GM18873 (cell line): ENCODE measurements around the gene TMLHE.
A peak's percentile ranks its signal among the peaks of the same experiment; 100 is the strongest.
"Not testable (repeated sequence)": the region's sequence is repeated elsewhere in the genome, so short reads cannot be mapped to it uniquely, and the experiment has no call there.

Source experiments
- ATAC-seq: cut with Tn5 transposase; IDR thresholded peaks from one replicate; pipeline ENCODE4 v1.9.1; 2021; ENCODE audit warnings: mild to moderate bottlenecking, moderate library complexity, moderate number of reproducible peaks; ENCODE audit not compliant: unreplicated experiment, low FRiP score

Gene TMLHE, protein sequence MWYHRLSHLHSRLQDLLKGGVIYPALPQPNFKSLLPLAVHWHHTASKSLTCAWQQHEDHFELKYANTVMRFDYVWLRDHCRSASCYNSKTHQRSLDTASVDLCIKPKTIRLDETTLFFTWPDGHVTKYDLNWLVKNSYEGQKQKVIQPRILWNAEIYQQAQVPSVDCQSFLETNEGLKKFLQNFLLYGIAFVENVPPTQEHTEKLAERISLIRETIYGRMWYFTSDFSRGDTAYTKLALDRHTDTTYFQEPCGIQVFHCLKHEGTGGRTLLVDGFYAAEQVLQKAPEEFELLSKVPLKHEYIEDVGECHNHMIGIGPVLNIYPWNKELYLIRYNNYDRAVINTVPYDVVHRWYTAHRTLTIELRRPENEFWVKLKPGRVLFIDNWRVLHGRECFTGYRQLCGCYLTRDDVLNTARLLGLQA

GRCh38 chrX:155612312-155613224, at the start of gene TMLHE, which contains the start of gene SPRY3:
TSS of gene TMLHE (minus strand) at chrX:155612952. CDS start at chrX:155545276, 67,676 bp downstream.
TSS of gene SPRY3 (plus strand) at chrX:155612586.
- peak; percentile 54 for ATAC-seq

- no peak for ATAC-seq
These were observed 49.5 kb upstream of the TMLHE start for GRCh38 chrX:155662282-155662681.

- no peak for ATAC-seq
These were observed 32.4 kb upstream of the TMLHE start for GRCh38 chrX:155645180-155645579.

DNA sequence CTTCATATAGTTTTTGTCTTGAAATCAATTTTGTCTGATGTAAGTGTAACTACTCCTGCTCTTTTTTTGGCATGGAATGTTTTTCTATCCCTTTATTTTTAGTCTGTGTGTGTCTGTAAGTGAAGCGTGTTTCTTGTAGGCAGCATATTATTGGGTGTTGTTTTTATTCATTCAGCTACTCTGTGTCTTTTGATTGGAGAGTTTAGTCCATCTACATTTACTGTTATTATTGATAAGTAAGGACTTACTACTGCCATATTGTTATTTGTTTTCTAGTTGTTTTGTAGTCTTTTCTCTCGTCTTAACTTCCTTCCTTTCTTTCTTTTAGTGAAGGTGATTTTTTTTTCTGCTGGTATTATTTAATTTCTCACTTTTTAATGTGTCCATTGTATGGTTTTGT, 30.5 kb upstream of the TMLHE start:
- ATAC-seq = no peak

GRCh38 chrX:155641371-155641770, 28.6 kb upstream of the TMLHE start:
- ATAC-seq = not testable (repeated sequence)

DNA sequence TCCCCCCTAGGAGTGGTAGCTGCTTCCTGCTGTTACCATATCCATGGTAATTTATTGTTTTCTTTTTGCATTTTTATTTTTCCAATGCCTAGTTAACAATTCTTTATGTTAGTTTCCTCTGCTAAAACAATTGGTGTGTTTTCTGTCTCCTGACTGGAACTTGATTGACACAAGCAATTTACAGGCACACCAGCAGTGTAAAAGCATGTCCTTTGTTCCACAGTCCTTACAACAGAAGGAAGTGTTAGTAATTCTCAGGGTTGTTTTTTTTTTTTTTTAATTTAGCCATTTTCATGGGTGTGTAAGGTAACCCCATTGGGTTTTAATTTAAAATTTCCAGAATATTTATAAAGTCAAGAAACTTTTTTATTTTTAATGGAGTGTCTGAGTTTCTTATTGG, 25.0 kb upstream of the TMLHE start:
- no peak for ATAC-seq

DNA sequence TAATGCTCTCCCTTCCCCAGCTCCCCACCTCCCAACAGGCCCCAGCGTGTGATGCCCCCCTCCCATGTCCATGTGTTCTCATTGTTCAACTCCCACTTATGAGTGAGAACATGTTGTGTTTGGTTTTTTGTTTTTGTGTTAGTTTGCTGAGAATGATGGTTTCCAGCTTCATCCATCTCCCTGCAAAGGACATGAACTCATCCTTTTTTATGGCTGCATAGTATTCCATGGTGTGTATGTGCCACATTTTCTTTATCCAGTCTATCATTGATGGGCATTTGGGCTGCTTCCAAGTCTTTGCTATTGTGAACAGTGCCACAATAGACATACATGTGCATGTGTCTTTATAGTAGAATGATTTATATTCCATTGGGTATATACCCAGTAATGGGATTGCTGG, 22.3 kb upstream of the TMLHE start:
- not testable (repeated sequence) for ATAC-seq

DNA sequence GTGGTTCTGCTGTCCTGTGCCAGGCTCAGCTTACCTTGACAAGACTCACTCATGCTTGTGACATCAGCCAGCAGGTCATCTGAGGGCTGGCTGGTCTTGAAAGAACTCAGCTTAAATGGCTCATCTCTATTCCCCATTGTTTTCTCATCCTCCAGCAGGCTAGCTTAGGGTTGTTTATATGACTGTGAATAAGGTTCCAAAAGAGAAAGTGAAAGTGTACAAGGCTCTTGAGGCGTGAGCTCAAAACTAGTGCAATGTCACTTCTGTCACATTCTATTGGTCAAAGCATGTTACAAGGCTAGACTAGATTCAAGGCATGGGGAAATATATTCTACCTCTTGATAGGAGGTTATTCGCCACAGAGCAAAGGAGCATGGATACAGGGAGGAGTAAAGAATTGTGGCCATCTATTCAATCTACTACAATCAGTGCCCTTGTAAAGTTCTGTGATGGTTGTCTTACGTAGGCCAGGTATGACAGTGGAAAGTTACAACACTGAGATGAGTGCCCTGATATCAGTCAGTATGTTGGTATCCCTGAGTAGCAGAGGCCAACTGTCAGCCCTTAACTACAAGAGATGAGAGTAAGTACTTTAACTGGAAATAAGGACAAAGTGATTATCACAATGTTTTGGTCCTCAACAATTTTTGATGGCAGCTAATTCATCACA, 19.8 kb upstream of the TMLHE start:
- no peak for ATAC-seq

GRCh38 chrX:155620110-155620509, 7.4 kb upstream of the TMLHE start:
- not testable (repeated sequence) for ATAC-seq

- no peak for ATAC-seq
These were observed 3.2 kb upstream of the TMLHE start for GRCh38 chrX:155615938-155616337.

- no peak for ATAC-seq
These were observed 1.3 kb upstream of the TMLHE start for GRCh38 chrX:155613927-155614559.

- no peak for ATAC-seq
These were observed 1.4 kb downstream of the TMLHE start for GRCh38 chrX:155611302-155611701.

- no peak for ATAC-seq
These were observed 19.8 kb downstream of the TMLHE start for GRCh38 chrX:155592981-155593380.

- ATAC-seq = no peak
These were observed 20.4 kb downstream of the TMLHE start for GRCh38 chrX:155592331-155592730.

- ATAC-seq = peak; percentile 74
These were observed 35.1 kb downstream of the TMLHE start for GRCh38 chrX:155577682-155578081.

GRCh38 chrX:155563099-155563498, 49.7 kb downstream of the TMLHE start:
- no peak for ATAC-seq

- ATAC-seq = no peak
These were observed 67.9 kb downstream of the TMLHE start for GRCh38 chrX:155544881-155545280.

DNA sequence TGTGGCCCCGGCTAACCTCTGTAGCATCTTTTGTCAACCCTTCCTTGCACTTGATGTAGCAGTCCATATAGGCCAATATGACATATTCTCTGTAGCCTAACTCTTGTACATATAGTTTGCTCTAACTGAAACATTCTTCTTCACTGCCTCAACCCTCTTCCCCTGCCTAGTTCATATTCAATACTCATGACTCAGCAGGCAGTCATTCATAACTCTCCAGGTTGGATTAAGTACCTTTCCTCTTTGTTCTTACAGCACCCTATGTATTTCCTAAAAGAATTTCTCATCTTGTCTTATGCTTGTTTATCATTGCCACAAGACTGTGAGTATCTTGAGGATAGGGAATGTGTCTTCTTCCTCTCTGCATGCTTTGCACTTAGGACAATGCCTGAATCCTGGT, 76.9 kb downstream of the TMLHE start:
- ATAC-seq = no peak

DNA sequence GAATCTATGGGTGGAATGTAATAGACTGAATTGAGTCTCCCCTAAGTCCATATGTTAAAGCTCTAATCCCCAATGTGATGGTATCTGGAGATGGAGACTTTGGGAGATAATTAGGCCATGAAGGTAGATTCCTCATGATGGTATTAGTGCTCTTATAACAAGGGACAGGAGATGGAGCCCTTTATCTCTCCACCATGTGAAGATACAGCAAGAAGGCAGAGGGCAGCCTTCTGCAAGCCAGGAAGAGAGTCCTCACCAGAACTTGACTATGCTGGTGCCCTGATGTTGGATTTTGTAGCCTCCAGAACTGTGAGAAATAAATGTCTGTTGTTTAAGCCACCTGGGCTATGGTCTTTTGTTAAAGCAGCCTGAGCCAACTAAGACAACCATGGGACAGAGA, 78.0 kb downstream of the TMLHE start:
- no peak for ATAC-seq

DNA sequence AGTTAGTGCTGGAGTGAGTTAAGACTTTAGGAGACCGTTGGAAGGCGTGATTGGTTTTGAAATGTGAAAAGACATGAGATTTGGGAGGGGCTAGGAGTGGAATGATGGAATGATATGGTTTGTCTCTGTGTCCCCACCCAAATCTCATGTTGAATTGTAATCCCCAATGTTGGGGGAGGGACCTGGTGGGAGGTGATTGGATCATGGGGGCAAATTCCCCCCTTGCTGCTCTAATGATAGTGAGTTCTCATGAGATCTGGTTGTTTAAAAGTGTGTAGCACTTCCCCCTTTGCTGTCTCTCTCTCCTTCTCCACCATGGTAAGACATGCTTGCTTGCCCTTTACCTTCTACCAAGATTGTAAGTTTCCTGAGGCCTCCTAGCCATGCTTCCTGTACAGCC, 85.7 kb downstream of the TMLHE start:
- ATAC-seq = not testable (repeated sequence)
